RWPE1 (cell line): ENCODE results near the gene ZNF621.
"Not testable (repeated sequence)": the region's sequence is repeated elsewhere in the genome, so short reads cannot be mapped to it uniquely, and the experiment has no call there.

Experiments
- CTCF ChIA-PET: fragments of 350-600 bp; sonication (Branson Sonifier 250); formaldehyde crosslinking; extraction: SDS; loops from one replicate; lab custom pipeline; 2021; lab: Yijun Ruan, JAX
- POLR2A ChIA-PET: fragments of 400-600 bp; formaldehyde crosslinking; extraction: SDS; loops from one replicate; lab custom pipeline; 2020; ENCODE audit warnings: antibody characterized with exemption; ENCODE audit not compliant: low non-redundant PET; lab: Yijun Ruan, JAX
- DNase-seq: peaks from one replicate; pipeline ENCODE4 v3.0.0; 2012; ENCODE audit warnings: low spot score
- H3K27ac ChIP-seq: fragments of 450-650 bp; 2 replicates; pipeline ENCODE4 v1.5.1; 2017
- TF ChIP-seq, protein P1 (sequence below): fragments of 450-650 bp; conservative IDR thresholded peaks from 2 replicates; pipeline ENCODE4 v1.5.1; 2017; ENCODE audit warnings: low read depth, mild to moderate bottlenecking

ZNF621 gene

DNA sequence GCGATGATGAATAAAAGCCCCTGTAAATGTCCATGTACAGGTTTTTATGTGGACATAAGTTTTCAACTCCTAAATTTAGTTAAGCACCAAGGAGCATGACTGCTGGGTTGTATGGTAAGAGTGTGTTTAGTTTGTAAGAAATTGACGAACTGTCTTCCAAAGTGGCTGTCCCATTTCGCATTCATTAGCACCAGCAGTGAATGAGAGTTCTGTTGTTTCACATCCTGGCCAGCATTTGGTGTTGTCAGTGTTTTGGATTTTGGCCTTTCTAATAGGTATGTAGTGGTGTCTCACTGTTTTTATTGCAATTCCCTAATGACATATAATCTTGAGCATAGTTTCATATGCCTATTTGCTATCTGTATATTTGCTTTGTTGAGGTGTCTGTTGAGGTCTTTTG lies 3.7 kb downstream of the ZNF621 start:
- no peak overlapping the region for H3K27ac ChIP-seq
- POLR2A ChIA-PET, result no interaction called here
- CTCF ChIA-PET, result no interaction called here
- DNase-seq, result no peak
- TF ChIP-seq, protein P1, sequence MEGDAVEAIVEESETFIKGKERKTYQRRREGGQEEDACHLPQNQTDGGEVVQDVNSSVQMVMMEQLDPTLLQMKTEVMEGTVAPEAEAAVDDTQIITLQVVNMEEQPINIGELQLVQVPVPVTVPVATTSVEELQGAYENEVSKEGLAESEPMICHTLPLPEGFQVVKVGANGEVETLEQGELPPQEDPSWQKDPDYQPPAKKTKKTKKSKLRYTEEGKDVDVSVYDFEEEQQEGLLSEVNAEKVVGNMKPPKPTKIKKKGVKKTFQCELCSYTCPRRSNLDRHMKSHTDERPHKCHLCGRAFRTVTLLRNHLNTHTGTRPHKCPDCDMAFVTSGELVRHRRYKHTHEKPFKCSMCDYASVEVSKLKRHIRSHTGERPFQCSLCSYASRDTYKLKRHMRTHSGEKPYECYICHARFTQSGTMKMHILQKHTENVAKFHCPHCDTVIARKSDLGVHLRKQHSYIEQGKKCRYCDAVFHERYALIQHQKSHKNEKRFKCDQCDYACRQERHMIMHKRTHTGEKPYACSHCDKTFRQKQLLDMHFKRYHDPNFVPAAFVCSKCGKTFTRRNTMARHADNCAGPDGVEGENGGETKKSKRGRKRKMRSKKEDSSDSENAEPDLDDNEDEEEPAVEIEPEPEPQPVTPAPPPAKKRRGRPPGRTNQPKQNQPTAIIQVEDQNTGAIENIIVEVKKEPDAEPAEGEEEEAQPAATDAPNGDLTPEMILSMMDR, result no peak

DNA sequence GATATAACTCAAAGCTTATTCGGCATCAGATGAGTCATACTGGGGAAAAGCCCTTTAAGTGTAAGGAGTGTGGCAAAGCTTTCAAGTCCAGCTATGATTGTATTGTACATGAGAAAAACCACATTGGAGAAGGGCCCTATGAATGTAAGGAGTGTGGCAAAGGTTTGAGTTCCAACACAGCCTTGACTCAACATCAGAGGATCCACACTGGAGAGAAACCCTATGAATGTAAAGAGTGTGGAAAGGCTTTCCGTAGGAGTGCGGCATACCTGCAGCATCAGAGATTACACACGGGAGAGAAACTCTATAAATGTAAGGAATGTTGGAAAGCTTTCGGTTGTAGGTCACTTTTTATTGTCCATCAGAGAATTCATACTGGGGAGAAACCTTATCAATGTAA lies 7.5 kb downstream of the ZNF621 start:
- TF ChIP-seq, protein P1, result no peak
- ChIA-PET POLR2A (no interaction called here), CTCF (no interaction called here)
- no peak for DNase-seq
- no peak overlapping the region for H3K27ac ChIP-seq

DNA sequence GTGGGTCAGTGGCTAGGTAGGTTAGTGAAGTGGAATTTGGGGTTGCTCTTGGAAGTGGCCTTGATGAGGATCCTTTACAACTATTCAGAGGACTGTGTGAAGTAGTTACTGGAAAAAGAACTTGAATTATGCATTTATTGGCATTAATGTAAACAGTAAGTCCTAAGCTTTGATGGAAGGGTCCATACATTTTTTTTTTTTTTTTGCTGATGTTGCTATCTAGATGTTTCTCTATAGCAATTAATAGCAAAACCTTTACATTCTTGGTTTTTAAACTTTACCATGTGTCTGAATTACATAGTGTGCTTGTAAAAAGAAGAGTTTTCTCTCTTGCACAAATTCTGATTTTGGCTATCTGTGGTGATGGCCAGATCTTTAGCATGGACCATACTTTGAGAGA lies 9.5 kb downstream of the ZNF621 start:
- ChIA-PET POLR2A (no interaction called here), CTCF (no interaction called here)
- TF ChIP-seq, protein P1, result no peak
- DNase-seq, result no peak
- H3K27ac ChIP-seq, result no peak overlapping the region

DNA sequence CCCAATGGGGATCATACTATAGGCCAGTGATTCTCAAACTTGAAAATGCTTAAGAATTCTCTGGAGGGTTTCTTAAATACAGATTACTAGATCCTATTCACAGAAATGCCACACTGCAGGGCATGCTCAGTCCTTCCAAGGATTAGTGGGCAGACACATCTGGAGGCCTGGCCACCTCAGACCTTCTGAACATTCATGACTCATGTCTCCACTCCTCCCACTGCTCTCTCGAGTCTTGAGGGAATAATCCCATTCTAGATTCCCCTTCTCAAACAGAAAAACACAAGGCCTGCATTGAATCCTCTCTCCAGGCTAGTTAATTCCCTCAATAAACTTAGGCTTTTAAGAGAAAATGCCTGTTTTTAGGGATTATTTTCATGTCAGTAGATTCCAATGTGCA lies 22.1 kb downstream of the ZNF621 start:
- ChIA-PET POLR2A (no interaction called here), CTCF (no interaction called here)
- DNase-seq, result peak; percentile 9
- no peak overlapping the region for H3K27ac ChIP-seq
- TF ChIP-seq, protein P1, result no peak

DNA sequence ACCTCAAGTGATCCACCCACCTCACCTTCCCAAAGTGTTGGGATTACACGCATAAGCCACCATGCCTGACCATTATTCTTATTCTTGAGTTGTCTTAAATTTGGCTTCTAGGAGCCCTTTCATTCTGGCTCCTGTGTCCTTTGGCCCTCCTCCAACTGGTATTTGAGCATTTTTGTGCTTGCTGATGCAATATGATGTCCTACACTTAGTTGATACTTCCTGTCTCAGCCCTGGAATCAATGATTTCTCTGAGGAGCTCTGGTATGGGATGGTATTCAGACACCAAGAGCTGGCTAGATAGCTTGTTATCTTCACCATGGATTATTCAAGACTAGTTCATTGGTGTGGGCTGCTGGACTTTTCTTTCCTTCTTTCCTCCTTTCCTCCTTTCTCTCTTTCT lies 25.4 kb downstream of the ZNF621 start:
- POLR2A ChIA-PET, result no interaction called here
- TF ChIP-seq, protein P1, result no peak
- no peak overlapping the region for H3K27ac ChIP-seq
- no peak for DNase-seq
- CTCF ChIA-PET, result no interaction called here

DNA sequence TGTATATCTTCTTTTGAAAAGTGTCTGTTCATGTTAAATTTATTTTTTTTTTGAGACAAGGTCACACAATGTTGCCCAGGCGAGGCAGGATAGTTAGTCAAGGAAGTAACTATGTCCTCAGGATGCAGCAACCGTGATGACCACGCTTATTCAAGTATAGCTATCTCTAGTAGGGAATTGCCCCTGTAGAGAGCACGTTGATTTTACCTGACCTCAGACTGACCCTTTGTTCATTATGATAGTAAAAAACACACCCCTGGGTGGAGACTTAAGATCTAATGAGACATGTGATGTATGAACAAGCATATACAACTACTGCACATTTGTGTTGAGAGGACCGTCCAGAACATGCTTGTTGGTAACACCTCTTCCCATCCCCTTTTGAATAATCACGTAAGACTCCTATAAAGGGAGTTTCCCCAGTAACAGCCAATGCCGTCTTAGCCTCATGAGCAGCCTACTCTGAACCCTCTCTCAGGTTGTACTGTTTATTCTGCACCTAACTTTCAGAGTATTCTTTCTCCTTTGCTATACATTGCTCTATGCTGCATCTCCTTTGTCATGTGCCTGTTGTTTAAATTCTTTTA lies 32.9 kb downstream of the ZNF621 start:
- ChIA-PET POLR2A (no interaction called here), CTCF (no interaction called here)
- H3K27ac ChIP-seq, result no peak overlapping the region
- TF ChIP-seq, protein P1, result no peak
- no peak for DNase-seq

DNA sequence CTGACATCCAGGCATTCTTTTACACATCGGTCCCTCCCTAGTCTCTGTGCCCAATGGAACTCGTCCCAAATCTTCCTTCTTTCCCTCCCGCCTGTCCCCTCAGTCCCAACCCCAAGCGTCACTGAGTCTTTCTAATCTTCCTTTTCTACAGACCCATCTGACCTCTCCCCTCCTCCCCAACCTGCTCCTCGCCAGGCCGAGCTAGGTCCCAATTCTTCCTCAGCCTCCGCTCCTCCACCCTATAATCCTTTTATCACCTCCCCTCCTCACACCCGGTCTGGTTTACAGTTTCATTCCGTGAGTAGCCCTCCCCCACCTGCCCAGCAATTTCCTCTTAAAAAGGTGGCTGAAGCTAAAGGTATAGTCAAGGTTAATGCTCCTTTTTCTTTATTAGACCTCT lies 37.7 kb downstream of the ZNF621 start:
- H3K27ac ChIP-seq, POLR2A ChIA-PET, CTCF ChIA-PET, DNase-seq: not testable (repeated sequence)

DNA sequence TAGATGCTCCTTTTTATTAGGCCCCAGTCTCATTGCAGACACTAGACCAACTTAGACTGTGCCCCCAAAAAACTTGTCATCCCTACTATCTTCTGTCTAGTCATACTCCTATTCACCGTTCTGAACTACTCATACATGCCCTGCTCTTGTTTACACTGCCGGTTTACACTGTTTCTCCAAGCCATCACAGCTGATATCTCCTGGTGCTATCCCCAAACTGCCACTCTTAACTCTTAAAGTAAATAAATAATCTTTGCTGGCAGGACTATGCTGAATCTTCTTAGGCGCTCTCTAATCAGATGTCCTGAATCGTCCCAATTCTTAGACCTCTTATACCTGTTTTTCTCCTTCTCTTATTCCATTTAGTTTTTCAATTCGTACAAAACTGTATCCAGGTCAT lies 40.9 kb downstream of the ZNF621 start:
- DNase-seq, POLR2A ChIA-PET, CTCF ChIA-PET, H3K27ac ChIP-seq: not testable (repeated sequence)
